ENCODE data around the gene BTF3L4.

DNA sequence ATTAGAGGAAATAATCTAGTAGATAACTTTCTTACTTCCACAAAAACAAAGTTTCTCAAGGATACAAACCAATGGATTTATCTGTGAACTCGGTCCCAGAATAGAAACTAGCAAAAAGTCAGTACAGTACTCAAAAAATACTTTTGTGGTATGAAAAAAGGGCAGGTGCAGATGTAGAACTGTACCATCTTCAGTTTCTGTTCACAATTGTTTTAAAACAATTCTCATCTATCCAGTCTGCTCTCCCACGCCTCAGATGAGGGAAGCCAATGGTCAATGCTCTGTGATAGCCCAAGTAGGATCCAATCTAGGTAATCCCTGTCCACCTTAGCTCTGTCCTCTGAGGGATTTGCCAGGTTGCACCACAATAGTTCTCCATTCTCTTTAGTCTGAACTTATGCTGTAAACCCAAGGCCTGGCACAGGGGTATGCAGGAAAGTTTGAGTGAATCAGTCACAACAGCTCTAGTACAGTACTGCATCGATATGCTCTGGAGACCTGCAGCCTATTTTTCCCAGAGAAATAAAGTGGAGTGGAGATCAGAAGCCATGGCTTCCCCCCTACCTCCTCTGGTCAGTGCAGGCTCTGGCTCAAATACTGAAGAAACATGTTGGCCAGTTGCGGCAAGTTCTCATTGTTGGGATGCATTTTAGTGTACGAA lies 23.8 kb upstream of the BTF3L4 start:
- TF ChIP-seq CTCF (IDR thresholded peaks at IDR 0.05; ENCODE audit: low read length) (no peak), EZH2phosphoT487 (IDR thresholded peaks at IDR 0.05; ENCODE audit: low read length) (no peak)

Measured in MM.1S (cell line).